ENCODE results near the gene ZNF358.

ZNF358 gene

DNA sequence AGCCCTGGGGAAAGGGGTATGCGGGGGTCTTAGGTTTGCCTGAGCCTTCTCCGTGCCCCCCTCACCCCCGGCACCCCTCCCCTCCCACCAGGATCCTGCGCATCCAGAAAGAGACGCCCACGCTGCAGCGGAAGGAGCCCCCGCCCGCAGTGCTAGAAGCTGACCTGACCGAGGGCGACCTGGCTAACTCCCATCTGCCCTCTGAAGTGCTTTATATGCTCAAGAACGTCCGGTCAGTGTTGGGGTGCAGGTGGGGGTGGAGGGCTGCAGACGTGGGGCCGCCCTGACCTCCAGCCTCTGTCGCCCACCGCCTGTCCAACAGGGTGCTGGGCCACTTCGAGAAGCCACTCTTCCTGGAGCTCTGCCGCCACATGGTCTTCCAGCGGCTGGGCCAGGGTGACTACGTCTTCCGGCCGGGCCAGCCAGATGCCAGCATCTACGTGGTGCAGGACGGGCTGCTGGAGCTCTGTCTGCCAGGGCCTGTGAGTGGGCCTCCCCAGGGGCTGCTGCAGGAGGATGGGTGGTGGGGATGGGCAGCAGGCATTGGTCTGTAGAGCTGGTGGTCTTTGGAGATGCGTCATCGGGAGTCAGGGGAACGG, 24.0 kb downstream of the ZNF358 start:
- DNase-seq, result no peak

DNA sequence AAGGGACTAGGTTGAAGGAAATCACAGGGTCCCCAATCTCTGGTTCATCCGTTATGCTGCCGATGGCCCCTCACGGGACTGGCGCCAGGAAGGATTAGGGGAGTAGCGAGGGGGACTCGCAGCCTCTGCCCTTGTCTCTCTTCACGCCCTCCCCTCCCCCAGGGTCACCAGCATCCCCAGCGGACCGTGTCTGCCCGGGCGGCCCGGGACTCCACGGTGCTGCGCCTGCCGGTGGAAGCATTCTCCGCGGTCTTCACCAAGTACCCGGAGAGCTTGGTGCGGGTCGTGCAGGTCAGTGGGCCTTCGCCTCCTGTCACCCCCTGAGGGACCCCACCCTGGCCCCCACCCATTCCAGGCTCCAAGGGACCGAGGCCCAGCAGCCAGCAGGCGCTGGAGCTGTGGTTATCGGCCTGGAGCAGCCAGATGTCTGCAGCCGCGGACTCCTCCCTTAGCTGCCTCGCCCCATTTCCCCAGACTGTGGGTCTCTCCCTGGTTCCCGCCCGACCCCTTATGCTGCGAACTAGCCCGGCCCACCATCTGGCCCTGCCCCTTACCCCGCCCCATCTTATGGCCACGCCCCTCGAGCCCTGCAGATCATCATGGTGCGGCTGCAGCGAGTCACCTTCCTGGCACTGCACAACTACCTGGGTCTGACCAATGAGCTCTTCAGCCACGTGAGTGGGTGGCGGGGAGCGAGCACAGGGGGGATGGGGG, 25.0 kb downstream of the ZNF358 start:
- DNase-seq, result peak; percentile 16

DNA sequence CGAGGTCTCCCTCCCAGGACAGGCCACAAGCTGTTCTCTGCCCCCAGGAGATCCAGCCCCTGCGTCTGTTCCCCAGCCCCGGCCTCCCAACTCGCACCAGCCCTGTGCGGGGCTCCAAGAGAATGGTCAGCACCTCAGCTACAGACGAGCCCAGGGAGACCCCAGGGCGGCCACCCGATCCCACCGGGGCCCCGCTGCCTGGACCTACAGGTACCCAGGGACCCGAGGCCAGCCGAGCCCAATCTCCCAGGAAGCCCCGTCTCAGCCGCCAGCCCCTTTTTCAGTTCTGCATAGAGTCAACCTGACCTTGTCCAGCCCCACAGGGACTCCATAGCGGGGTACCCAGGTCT, 25.5 kb downstream of the ZNF358 start:
- no peak for DNase-seq

DNA sequence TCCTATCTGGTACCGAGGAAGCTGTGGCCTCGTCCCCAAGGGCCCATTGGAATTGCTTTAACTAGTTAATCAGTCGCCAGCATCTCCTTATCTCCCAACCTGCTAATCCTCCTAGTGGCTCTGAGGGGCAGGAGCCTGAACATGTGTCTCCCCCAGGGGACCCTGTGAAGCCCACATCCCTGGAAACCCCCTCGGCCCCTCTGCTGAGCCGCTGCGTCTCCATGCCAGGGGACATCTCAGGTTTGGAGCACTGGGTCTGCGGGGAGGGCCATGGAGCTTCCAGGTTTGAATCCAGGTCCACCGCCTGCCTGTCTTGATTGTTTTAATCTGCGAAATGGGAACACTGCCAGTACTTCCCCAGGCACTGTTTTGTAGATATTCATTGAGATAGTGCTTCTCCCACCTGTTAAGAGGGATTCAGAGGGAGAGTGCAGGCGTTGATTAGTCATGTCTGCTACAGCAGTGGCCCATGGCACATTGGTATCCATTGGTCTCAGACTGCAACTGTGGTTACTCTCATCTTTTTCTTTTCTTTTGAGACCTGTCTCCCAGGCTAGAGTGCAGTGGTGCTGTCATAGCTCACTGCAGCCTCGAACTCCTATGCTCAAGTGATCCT, 26.0 kb downstream of the ZNF358 start:
- no peak for DNase-seq

DNA sequence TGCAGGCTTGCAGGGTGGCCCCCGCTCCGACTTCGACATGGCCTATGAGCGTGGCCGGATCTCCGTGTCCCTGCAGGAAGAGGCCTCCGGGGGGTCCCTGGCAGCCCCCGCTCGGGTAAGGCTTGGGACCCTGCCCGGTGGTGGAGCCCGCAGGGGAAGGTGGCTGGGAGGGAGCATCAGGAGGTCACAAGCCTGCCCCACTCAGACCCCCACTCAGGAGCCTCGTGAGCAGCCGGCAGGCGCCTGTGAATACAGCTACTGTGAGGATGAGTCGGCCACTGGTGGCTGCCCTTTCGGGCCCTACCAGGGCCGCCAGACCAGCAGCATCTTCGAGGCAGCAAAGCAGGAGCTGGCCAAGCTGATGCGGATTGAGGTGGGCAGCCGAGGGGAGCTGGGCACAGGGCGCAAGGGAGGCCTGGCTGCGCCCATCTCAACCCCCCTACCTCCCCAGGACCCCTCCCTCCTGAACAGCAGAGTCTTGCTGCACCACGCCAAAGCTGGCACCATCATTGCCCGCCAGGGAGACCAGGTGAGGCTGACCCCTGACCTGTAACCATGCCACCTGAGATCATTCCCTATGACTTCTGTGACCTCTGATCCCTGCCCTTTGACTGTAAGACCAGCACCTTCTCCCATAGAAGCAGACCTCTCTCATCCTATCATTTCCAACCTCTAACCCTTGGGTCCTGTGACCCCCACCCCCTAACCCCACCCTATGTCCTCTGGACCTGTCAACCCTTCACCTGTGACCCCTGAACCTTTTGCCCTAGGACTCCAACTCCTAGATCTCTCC, 26.8 kb downstream of the ZNF358 start:
- DNase-seq, result no peak

DNA sequence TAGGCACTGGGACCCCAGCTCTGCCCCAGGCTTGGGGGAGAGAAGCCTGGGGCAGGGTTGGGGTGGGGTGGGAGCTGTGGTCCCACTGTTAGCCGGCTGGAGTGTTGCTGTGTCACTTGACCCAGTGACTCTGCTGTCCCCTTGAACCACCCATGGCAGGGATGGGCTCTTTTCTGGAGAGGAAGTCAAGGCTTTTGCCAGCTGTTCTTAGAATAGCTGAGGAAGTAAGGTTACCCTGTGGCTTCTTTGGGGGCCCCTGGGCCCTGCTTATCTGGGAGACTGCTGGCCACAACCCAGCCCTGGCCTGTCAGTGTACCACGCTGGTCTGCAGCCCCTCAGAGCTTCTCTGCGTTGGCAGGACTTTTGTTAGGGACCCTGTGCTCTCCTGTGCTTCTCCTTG, 28.7 kb downstream of the ZNF358 start:
- DNase-seq, result no peak

DNA sequence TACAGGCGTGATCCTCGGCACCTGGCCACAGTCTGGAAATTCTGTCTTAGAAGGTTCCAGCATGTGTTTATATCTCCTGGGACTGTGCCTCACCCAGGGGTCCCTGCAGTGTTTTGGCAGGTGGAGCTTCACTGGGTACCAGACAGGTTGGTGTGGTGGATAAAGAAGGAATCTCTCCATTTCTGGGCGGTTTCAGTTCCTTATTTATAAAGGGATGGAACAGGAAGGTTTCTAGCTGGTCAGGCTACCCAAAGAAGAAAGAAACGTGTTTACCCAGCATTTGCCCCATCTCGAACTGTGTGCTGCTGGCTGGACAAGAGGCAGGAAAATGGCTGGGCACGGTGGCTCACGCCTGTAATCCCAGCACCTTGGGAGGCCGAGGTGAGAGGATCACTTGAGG, 29.4 kb downstream of the ZNF358 start:
- no peak for DNase-seq

DNA sequence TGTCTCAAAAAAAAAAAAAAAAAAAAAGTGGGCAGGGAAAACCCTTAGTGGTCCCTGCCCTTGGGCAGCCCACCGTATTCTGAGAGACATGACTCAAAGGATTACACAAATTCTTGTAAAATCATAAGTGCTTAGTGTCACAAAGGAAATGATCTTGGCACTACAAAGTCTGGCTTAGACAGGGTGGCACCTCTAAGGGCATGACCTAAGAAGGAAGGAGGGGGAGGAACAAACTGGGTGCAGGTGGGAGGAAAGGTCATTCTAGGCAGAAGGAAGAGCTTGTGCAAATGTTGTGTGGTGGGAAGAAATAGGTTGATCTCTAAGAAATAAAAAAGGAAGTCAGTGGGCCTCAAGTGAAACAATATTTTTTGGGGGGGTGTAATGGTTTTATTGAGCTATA, 30.0 kb downstream of the ZNF358 start:
- no peak for DNase-seq

DNA sequence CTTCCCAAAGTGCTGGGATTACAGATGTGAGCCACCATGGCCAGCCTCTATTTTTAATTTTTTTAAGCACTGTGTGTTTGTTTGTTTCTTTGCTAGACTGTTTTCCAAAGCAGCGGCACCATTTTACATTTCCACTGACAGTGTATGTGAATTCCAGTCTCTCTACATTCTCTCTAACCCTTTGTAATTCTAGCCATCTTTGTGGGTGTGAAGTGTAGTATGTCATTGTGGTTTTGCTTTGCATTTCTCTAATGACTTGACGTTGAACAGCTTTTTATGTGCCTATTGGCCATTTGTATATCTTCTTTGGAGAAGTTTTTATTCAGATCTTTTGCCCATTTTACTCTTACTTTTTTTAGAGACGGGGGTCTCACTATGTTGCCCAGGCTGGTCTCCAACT, 31.3 kb downstream of the ZNF358 start:
- no peak for DNase-seq

DNA sequence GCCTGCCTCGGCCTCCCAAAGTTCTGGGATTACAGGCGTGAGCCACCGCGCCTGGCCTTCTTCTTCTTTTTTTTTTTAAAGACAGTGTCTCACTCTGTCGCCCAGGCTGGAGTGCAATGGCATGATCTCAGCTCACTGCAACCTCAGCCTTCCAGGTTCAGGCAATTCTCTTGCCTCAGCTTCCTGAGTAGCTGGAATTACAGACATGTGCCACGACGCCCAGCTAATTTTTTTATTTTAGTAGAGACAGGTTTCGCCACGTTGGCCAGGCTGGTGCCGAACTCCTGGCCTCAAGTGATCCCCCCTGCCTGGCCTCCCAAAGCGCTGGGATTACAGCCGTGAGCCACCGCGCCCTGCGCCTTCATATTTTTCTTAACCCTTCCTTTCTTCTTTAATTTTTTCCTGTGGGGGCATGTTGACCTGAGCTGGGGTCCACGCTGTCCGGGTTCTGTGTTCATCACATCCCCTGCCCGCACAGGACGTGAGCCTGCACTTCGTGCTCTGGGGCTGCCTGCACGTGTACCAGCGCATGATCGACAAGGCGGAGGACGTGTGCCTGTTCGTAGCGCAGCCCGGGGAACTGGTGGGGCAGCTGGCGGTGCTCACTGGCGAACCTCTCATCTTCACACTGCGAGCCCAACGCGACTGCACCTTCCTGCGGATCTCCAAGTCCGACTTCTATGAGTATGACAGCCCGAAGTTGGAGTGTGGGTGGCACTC, 33.7 kb downstream of the ZNF358 start:
- no peak for DNase-seq

DNA sequence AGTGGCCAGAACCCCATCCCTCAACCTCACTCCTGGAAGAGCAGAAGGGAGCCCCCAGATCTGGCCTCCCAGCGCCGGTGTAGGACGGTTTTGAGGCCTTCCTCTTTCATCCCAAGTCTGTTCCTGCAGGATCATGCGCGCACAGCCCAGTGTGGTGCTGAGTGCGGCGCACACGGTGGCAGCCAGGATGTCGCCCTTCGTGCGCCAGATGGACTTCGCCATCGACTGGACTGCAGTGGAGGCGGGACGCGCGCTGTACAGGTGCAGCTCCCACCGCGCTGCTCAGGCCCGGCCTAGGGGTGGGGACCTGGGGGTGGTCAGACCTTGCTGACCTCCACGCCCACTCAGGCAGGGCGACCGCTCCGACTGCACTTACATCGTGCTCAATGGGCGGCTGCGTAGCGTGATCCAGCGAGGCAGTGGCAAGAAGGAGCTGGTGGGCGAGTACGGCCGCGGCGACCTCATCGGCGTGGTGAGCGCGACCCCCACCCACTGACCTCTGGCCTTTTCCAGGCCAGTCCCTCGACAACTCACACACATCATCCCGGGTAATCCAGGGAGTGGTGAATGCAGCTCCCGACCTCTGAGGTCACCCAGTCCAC, 34.4 kb downstream of the ZNF358 start:
- DNase-seq, result no peak

DNA sequence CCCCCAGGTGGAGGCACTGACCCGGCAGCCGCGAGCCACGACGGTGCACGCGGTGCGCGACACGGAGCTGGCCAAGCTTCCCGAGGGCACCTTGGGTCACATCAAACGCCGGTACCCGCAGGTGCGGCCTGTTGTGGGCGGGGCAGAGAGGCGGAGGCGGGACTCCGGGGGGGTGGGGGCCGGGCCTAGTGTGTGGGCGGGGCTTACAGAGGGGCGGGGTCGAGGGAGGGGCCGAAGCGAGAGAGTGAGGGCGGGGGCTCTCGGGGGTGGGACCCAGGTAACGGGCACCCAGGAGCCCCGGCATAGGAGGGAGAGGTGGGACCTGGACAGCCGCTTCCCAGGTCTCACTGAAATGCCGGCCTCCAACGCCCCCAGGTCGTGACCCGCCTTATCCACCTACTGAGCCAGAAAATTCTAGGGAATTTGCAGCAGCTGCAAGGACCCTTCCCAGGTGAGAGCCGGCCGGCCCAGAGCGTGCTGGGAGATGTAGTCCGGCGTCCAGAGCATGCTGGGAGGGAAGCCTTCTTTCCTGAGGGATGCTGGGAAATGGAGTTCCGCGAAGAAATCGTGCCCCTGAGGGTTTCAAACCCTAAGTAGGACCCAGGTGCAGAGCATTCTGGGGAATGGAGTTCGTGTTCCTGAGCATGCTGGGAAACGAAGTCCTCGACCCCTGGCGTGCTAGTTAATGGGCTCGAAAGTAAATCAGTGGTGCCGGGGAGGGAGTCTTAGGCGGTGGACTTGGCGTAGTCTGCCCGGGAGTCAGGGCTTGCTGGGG, 35.3 kb downstream of the ZNF358 start:
- peak; percentile 62 for DNase-seq

DNA sequence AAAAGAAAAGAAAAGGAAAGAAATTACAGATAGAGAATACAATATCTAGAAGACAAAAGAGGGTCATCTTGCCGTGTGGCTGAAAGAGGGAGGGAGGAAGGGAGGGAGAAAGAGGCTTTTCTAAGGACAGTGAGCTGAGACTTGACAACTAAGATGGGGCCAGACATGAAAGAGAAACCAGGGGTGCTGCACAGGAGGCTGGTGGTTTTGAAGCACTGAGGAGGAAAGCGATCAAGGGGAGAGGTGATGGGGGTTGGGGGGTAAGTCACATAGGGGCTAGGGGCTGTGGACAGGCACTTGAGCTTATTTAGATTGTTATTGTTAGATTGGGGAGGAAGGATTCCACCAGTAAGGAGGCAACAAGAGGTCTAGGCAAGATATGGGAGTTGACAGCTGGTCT, 36.9 kb downstream of the ZNF358 start:
- no peak for DNase-seq

DNA sequence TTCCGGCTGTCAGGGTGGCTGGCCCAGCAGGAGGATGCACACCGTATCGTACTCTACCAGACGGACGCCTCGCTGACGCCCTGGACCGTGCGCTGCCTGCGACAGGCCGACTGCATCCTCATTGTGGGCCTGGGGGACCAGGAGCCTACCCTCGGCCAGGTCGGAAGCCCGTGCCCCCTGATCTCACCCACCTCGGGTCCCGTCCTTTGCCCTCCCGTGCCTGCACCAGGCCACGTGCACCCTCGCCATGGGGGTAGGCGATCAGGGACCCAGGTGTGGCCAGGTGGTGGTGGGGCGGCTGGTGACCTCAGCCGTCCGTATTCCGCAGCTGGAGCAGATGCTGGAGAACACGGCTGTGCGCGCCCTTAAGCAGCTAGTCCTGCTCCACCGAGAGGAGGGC, 38.7 kb downstream of the ZNF358 start:
- DNase-seq, result no peak

DNA sequence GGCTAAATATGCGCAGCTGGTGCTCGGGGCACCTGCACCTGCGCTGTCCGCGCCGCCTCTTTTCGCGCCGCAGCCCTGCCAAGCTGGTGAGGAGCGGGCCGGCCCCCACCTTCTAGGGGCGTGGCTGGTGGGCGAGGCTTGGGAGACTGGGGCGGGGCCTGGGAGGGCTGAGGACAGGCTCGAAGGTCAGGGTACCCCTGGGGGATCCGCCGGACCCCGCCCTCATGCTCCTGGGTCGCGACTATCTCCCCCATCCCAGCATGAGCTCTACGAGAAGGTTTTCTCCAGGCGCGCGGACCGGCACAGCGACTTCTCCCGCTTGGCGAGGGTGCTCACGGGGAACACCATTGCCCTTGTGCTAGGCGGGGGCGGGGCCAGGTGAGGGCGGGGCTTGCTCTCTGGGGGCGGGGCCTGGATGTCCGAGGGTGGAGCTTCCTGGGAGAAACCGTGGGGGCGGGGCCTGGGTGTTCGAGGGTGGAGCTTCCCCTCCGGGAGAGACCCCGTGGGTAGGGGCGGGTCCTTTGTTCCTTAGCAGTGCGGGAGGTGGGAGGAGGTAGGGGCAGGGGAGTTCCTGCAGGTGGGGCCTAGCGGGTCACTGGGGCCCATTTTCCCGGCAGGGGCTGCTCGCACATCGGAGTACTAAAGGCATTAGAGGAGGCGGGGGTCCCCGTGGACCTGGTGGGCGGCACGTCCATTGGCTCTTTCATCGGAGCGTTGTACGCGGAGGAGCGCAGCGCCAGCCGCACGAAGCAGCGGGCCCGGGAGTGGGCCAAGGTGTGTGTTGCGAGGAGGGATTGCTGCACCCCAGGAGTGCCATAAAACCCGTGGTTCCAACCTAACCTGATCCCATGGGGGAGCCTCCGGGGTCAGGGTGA, 39.3 kb downstream of the ZNF358 start:
- DNase-seq, result no peak

DNA sequence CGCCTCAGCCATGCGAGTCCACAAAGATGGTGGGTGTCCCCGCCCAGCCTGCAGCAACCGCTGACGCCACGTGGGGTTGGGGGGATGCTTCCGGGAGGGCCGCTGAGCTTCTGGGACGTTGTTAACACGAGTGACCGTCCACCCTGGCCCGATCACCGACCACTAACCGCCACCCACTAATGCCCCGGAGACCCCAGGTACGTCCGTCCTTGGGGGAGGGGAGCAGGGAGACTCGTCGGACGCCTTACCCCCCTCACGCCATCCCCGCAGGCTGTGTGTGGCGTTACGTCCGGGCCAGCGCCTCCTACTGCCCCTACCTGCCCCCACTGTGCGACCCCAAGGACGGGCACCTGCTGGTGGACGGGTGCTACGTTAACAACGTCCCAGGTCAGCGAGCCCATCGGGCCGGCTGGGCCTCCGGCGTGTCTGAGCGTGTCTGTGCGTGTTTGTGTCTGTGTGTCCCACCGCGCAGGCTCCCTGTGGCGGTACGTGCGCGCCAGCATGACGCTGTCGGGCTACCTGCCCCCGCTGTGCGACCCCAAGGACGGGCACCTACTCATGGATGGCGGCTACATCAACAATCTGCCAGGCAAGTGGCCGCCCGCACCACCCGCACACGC, 40.9 kb downstream of the ZNF358 start:
- no peak for DNase-seq

DNA sequence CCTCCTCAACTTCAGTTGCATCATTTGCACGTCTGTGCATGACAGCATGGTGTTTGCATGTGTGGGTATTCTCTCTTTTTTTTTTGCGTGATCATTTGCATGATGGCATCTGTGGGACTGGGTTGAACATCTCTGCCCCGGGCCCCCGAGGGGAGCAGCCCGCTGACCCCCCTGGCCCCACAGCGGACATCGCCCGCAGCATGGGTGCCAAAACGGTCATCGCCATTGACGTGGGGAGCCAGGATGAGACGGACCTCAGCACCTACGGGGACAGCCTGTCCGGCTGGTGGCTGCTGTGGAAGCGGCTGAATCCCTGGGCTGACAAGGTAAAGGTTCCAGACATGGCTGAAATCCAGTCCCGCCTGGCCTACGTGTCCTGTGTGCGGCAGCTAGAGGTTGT, 42.8 kb downstream of the ZNF358 start:
- no peak for DNase-seq

DNA sequence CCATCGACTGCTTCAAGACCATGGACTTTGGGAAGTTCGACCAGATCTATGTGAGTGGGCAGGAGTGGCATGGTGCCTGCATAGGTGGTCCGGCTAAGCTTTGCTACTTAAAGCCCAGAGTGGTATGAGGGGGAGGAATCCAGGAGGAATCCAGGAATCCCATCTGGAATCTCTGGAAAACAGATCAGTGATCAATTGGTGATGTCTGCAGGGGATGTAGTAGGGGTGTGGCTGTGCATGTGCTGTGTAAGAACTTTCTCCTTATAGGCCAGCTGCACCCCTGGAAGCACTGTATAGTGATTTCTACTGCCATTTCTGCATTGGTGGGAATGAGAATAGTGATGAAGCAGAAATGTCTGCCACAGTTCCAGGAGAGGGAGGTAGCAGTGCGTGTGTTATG, 43.2 kb downstream of the ZNF358 start:
- DNase-seq, result no peak

DNA sequence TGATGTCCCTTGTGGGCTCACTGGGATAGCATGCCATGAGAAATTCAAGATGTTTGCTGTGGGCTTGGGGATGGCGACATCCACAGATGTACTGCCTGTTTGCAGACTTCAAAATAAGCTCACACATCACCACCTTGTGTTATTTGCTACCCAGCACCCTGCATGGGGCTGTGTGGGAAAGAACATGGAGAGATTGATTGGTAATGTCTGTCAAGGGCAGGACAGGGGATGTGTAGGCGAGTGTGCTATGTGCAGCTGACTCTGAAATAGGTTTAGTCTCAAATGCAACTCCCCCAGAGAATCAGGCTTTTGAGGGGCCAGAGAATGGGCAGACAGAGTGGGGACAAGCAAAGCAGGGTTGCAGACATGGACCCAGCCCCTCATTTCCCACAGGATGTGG, 44.4 kb downstream of the ZNF358 start:
- no peak for DNase-seq

DNA sequence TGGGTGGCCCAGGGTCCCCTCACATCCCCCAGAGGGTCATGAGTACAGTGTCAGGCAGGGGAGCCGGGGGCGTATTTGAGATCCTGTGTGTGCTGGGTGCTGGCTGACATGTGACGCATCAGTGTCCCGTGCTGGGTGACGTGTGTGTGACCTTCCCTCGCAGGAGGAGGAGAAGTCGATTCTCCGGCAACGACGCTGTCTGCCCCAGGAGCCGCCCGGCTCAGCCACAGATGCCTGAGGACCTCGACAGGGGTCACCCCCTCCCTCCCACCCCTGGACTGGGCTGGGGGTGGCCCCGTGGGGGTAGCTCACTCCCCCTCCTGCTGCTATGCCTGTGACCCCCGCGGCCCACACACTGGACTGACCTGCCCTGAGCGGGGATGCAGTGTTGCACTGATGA, 45.4 kb downstream of the ZNF358 start:
- no peak for DNase-seq

Measured in CD4-positive, alpha-beta T cell treated with Interleukin-6 for 4 hours (primary cell).